HCT116 (cell line): ENCODE data around the gene ERC1. TPM values are rescaled to one million over a fixed set of nuclear protein-coding genes. Genes with fewer than 3 reads are reported as not detected.

Source experiments
- ATAC-seq: fragments of 200-7000 bp; cut with Tn5 transposase; 2 replicates; pipeline ENCODE4 v1.9.1; 2020; ENCODE audit warnings: mild to moderate bottlenecking, moderate library complexity
- BruUV-seq: library from RNA; stranded (reverse); fragments of 400-500 nt; replicated peaks from 2 replicates; lab custom pipeline; 2021; lab: Mats Ljungman, UMichigan
- CTCF ChIA-PET: fragments of 300-600 bp; sonication (Branson Sonifier 250); formaldehyde crosslinking; loops from one replicate; lab custom pipeline; 2021; ENCODE audit warnings: antibody characterized with exemption; lab: Charles Lee
- POLR2A ChIA-PET: fragments of 300-600, 350-600 bp; sonication (Branson Sonifier 250); formaldehyde crosslinking; loops from one replicate; lab custom pipeline; 2021; ENCODE audit warnings: antibody characterized with exemption; lab: Charles Lee
- RAD21 ChIA-PET, 2 experiments: fragments of 300-600 bp; sonication (Branson Sonifier 250); formaldehyde crosslinking; loops; one replicate each; lab custom pipeline; 2023; ENCODE audit warnings: low total read pairs in 2 of 2; ENCODE audit not compliant: uncharacterized antibody in 2 of 2, unreplicated experiment in 2 of 2, low non-redundant PET in 1 of 2; lab: Charles Lee
- DNase-seq: peaks from one replicate; pipeline ENCODE4 v3.0.0-alpha.2; 2010; ENCODE audit warnings: low read depth, low spot score
- H2AFZ ChIP-seq: fragments of 200-600 bp; shearing (Covaris generic), sonication (generic); 2 replicates; pipeline ENCODE4 v1.6.1; 2017; ENCODE audit warnings: low read depth, mixed run types, mixed read lengths, antibody characterized with exemption, low read length; ENCODE audit not compliant: poor library complexity, severe bottlenecking
- H3K27ac ChIP-seq: 2 replicates; pipeline ENCODE4 v1.5.1; 2012; ENCODE audit warnings: low read depth, low read length
- H3K27me3 ChIP-seq: fragments of 200-600 bp; sonication (generic); 2 replicates; pipeline ENCODE4 v1.6.1; 2016; ENCODE audit warnings: mixed run types, low read length, mixed read lengths; ENCODE audit not compliant: insufficient read depth
- H3K36me3 ChIP-seq, 2 experiments: fragments of 200-500 bp in 1 of 2; fragments of 200-600 bp in 1 of 2; sonication (Bioruptor generic) in 1 of 2; sonication (generic) in 1 of 2; 2 replicates each; pipeline versions ENCODE4 v1.5.1 to v1.6.1; 2014 to 2016; ENCODE audit warnings: low read length in 2 of 2, inconsistent platforms in 1 of 2, mixed read lengths in 1 of 2, mixed run types in 1 of 2; ENCODE audit not compliant: insufficient read depth in 2 of 2, control insufficient read depth in 1 of 2
- H3K4me1 ChIP-seq, 2 experiments: fragments of 200-600 bp in 1 of 2; sonication (generic) in 1 of 2; 2 replicates each; pipeline versions ENCODE4 v1.5.1 to v1.6.1; 2012 to 2017; ENCODE audit warnings: low read length in 2 of 2, inconsistent platforms in 1 of 2, mild to moderate bottlenecking in 1 of 2, mixed read lengths in 1 of 2, mixed run types in 1 of 2, moderate library complexity in 1 of 2; ENCODE audit not compliant: insufficient read depth in 2 of 2, control insufficient read depth in 1 of 2
- H3K4me2 ChIP-seq: fragments of 200-600 bp; sonication (generic); 2 replicates; pipeline ENCODE4 v1.6.1; 2017; ENCODE audit warnings: mixed run types, low read length, mixed read lengths
- H3K4me3 ChIP-seq, 2 experiments: fragments of 200-600 bp in 1 of 2; sonication (generic) in 1 of 2; replicated peaks in 1 of 2; 2 replicates each; pipeline ENCODE4 v1.5.1; 2011 to 2016; ENCODE audit warnings: low read length in 2 of 2, control low read depth in 1 of 2, low read depth in 1 of 2, mild to moderate bottlenecking in 1 of 2, mixed read lengths in 1 of 2, mixed run types in 1 of 2
- H3K79me2 ChIP-seq: fragments of 200-600 bp; sonication (generic); 2 replicates; pipeline ENCODE4 v1.6.1; 2017; ENCODE audit warnings: mild to moderate bottlenecking, mixed run types, low read length, moderate library complexity, mixed read lengths; ENCODE audit not compliant: insufficient read depth
- H3K9ac ChIP-seq: fragments of 200-600 bp; sonication (generic); 2 replicates; pipeline ENCODE4 v1.6.1; 2016; ENCODE audit warnings: low read length, mixed read lengths
- H3K9me2 ChIP-seq: fragments of 200-600 bp; sonication (generic), shearing (Covaris generic); 2 replicates; pipeline ENCODE4 v1.6.1; 2017; ENCODE audit warnings: mixed run types, mild to moderate bottlenecking, moderate library complexity; ENCODE audit not compliant: insufficient read depth
- H3K9me3 ChIP-seq, 2 experiments: fragments of 200-500 bp in 1 of 2; fragments of 200-600 bp in 1 of 2; sonication (Bioruptor generic) in 1 of 2; sonication (generic) in 1 of 2; 2 replicates each; pipeline ENCODE4 v1.6.1; 2014 to 2017; ENCODE audit warnings: low read length in 2 of 2, mixed read lengths in 2 of 2, inconsistent platforms in 1 of 2, low read depth in 1 of 2, mild to moderate bottlenecking in 1 of 2, mixed run types in 1 of 2, moderate library complexity in 1 of 2; ENCODE audit not compliant: control insufficient read depth in 1 of 2, insufficient read depth in 1 of 2
- H4K20me1 ChIP-seq: fragments of 200-600 bp; sonication (generic), shearing (Covaris generic); 2 replicates; pipeline ENCODE4 v1.6.1; 2017; ENCODE audit warnings: mixed run types, mild to moderate bottlenecking, moderate library complexity; ENCODE audit not compliant: insufficient read depth
- ATF3 ChIP-seq: IDR thresholded peaks from 2 replicates; pipeline ENCODE4 v1.6.1; 2012
- EGR1 ChIP-seq: IDR thresholded peaks from 2 replicates; pipeline ENCODE4 v1.6.1; 2012; ENCODE audit warnings: low read depth
- FOSL1 ChIP-seq: IDR thresholded peaks from 2 replicates; pipeline ENCODE4 v1.6.1; 2012; ENCODE audit warnings: low read depth
- MAX ChIP-seq: IDR thresholded peaks from 2 replicates; pipeline ENCODE4 v1.6.1; 2012
- POLR2A ChIP-seq: IDR thresholded peaks from 2 replicates; pipeline ENCODE4 v1.7.0; 2011; ENCODE audit warnings: borderline replicate concordance; ENCODE audit not compliant: insufficient read depth, insufficient read length; ENCODE audit errors: extremely low read depth
- POLR2AphosphoS5 ChIP-seq: IDR thresholded peaks from 2 replicates; pipeline ENCODE4 v1.6.1; 2011; ENCODE audit warnings: mild to moderate bottlenecking, low read depth, low read length, moderate library complexity
- RAD21 ChIP-seq: IDR thresholded peaks from 2 replicates; pipeline ENCODE4 v1.6.1; 2012; ENCODE audit warnings: low read depth, mild to moderate bottlenecking
- SP1 ChIP-seq: IDR thresholded peaks from 2 replicates; pipeline ENCODE4 v1.6.1; 2012; ENCODE audit warnings: low read depth
- SRF ChIP-seq: IDR thresholded peaks from 2 replicates; pipeline ENCODE4 v1.6.1; 2012; ENCODE audit warnings: low read depth
- TCF7L2 ChIP-seq: IDR thresholded peaks from 2 replicates; pipeline ENCODE4 v1.7.0; 2011; ENCODE audit warnings: borderline replicate concordance, inconsistent platforms; ENCODE audit not compliant: insufficient read depth, insufficient read length; ENCODE audit errors: extremely low read depth
- YY1 ChIP-seq: IDR thresholded peaks from 2 replicates; pipeline ENCODE4 v1.6.1; 2011; ENCODE audit warnings: low read length, low read depth, moderate library complexity, mild to moderate bottlenecking; ENCODE audit not compliant: insufficient replicate concordance; ENCODE audit errors: extremely low read depth
- ZBTB33 ChIP-seq: IDR thresholded peaks from 2 replicates; pipeline ENCODE4 v1.6.1; 2011; ENCODE audit warnings: mild to moderate bottlenecking, low read length, moderate library complexity; ENCODE audit not compliant: insufficient replicate concordance; ENCODE audit errors: extremely low read depth
- ZFX ChIP-seq: fragments of 450-650 bp; IDR thresholded peaks from 2 replicates; pipeline ENCODE4 v1.6.1; 2017
- ZNF274 ChIP-seq: fragments of 200-500 bp; sonication (Bioruptor generic); IDR thresholded peaks from 2 replicates; pipeline ENCODE4 v1.6.1; 2014; ENCODE audit warnings: mild to moderate bottlenecking, low read depth, low read length, inconsistent platforms
- intact Hi-C: fragments of 100-400 bp; cut with micrococcal nuclease; formaldehyde crosslinking; loops from 2 replicates; pipeline ENCODE4 v1.10.0; 2022
- total RNA-seq: library from RNA; stranded (reverse); gene quantifications from one replicate; pipeline ENCODE4 v1.2.1, GENCODE V29; 2021; ENCODE audit not compliant: unreplicated experiment

Gene ERC1
- total RNA-seq, 1 experiment from 2014 or later = 41.9 TPM

GRCh38 chr12:1357711-1358110 is 366.7 kb downstream of the ERC1 start:
- Histone ChIP-seq H3K27ac (no peak overlapping the region), H3K9ac (no peak overlapping the region), H3K9me3 (no peaks in the 10 kb centered on the region), H3K79me2 (no peaks in the 10 kb centered on the region), H3K9me2 (no peaks in the 10 kb centered on the region)
- ChIA-PET CTCF (no interaction called here), POLR2A (no interaction called here)
- ATAC-seq = no peak
- TF ChIP-seq ZFX = no peak
- TF ChIP-seq ZNF274 = no peak
- no peak for TF ChIP-seq TCF7L2
- TF ChIP-seq POLR2A = no peak
- TF ChIP-seq EGR1 = no peak
- no peak for TF ChIP-seq SP1
- no peak for TF ChIP-seq YY1
- TF ChIP-seq SRF = no peak
- no peak for TF ChIP-seq FOSL1
- TF ChIP-seq RAD21 = no peak
- no peak for TF ChIP-seq MAX
- TF ChIP-seq ATF3 = no peak
- TF ChIP-seq ZBTB33 = no peak
- no peak for TF ChIP-seq POLR2AphosphoS5
- TF ChIP-seq, all 23 proteins: peak for 0
- Histone ChIP-seq H2AFZ (no peak overlapping the region), H4K20me1 (no peaks in the 10 kb centered on the region), H3K27me3 (no peaks in the 10 kb centered on the region), H3K36me3 (no peaks in the 10 kb centered on the region), H3K4me3 (no peak overlapping the region), H3K4me2 (no peak overlapping the region), H3K4me1 (no peaks in the 10 kb centered on the region)
- DNase-seq = no peak
- RAD21 ChIA-PET = no interaction called here
- intact Hi-C loops = no loop called here
- no TSS peak for BruUV-seq
